SJSA1 (cell line): ENCODE results near the gene MUC2. TPM values are rescaled to one million over a fixed set of nuclear protein-coding genes. Genes with fewer than 3 reads are reported as not detected.
A peak's percentile ranks its signal among the peaks of the same experiment; 100 is the strongest.
"Not testable (repeated sequence)": the region's sequence is repeated elsewhere in the genome, so short reads cannot be mapped to it uniquely, and the experiment has no call there.

Experiments used
- DNase-seq, 2 experiments: peaks; one replicate each; pipeline ENCODE4 v3.0.0-alpha.2; 2015 to 2020; ENCODE audit warnings: low spot score in 2 of 2, low read depth in 1 of 2
- H3K27ac ChIP-seq: fragments of 250-450 bp; sonication (Bioruptor Pico); 2 replicates; pipeline ENCODE4 v1.5.1; 2020; ENCODE audit warnings: mild to moderate bottlenecking, moderate library complexity
- H3K27me3 ChIP-seq: fragments of 250-450 bp; sonication (Bioruptor Pico); replicated peaks from 2 replicates; pipeline ENCODE4 v1.5.1; 2020; ENCODE audit warnings: mild to moderate bottlenecking, moderate library complexity
- H3K36me3 ChIP-seq: fragments of 250-450 bp; sonication (Bioruptor Pico); 2 replicates; pipeline ENCODE4 v1.5.1; 2020; ENCODE audit warnings: mild to moderate bottlenecking
- H3K4me1 ChIP-seq: fragments of 250-450 bp; sonication (Bioruptor Pico); replicated peaks from 2 replicates; pipeline ENCODE4 v1.6.1; 2021; ENCODE audit warnings: mild to moderate bottlenecking
- H3K4me3 ChIP-seq: fragments of 250-450 bp; sonication (Bioruptor Pico); 2 replicates; pipeline ENCODE4 v1.5.1; 2020; ENCODE audit warnings: mild to moderate bottlenecking
- H3K9me3 ChIP-seq: fragments of 250-450 bp; sonication (Bioruptor Pico); replicated peaks from 2 replicates; pipeline ENCODE4 v1.5.1; 2020; ENCODE audit warnings: mild to moderate bottlenecking
- total RNA-seq: library from RNA; depleted of rRNA; stranded (reverse); fragments of >200 nt; shearing (Covaris generic); gene quantifications from 2 replicates; pipeline ENCODE4 v1.2.3, GENCODE V29; 2014

Gene MUC2
- total RNA-seq, 1 experiment from 2014 or later, result not detected

- DNase-seq, result no peak
- Histone ChIP-seq H3K9me3 (no peaks in the 10 kb centered on the region), H3K27me3 (no peaks in the 10 kb centered on the region), H3K36me3 (no peaks in the 10 kb centered on the region), H3K27ac (no peak overlapping the region), H3K4me3 (no peak overlapping the region), H3K4me1 (no peaks in the 10 kb centered on the region)
These were observed 37.9 kb downstream of the MUC2 start for GRCh38 chr11:1112351-1113191.

GRCh38 chr11:1113405-1114201 lies 38.9 kb downstream of the MUC2 start:
- no peaks in the 10 kb centered on the region for H3K9me3 ChIP-seq

GRCh38 chr11:1115292-1115691 lies 40.6 kb downstream of the MUC2 start:
- not testable (repeated sequence) for H3K36me3 ChIP-seq, H3K4me3 ChIP-seq, H3K27me3 ChIP-seq, H3K4me1 ChIP-seq, H3K9me3 ChIP-seq, DNase-seq, H3K27ac ChIP-seq

More at GRCh38 chr11:1113405-1114201, 38.9 kb downstream of the MUC2 start:
- Histone ChIP-seq H3K4me3 (no peak overlapping the region), H3K4me1 (no peaks in the 10 kb centered on the region), H3K36me3 (no peaks in the 10 kb centered on the region), H3K27ac (no peak overlapping the region), H3K27me3 (no peaks in the 10 kb centered on the region)
- no peak for DNase-seq

GRCh38 chr11:1116104-1116503 lies 41.4 kb downstream of the MUC2 start:
- no peaks in the 10 kb centered on the region for H3K27me3 ChIP-seq
- H3K4me1 ChIP-seq, result no peaks in the 10 kb centered on the region
- no peaks in the 10 kb centered on the region for H3K36me3 ChIP-seq
- no peaks in the 10 kb centered on the region for H3K9me3 ChIP-seq
- H3K4me3 ChIP-seq, result no peak overlapping the region
- H3K27ac ChIP-seq, result no peak overlapping the region
- DNase-seq, result no peak

DNA sequence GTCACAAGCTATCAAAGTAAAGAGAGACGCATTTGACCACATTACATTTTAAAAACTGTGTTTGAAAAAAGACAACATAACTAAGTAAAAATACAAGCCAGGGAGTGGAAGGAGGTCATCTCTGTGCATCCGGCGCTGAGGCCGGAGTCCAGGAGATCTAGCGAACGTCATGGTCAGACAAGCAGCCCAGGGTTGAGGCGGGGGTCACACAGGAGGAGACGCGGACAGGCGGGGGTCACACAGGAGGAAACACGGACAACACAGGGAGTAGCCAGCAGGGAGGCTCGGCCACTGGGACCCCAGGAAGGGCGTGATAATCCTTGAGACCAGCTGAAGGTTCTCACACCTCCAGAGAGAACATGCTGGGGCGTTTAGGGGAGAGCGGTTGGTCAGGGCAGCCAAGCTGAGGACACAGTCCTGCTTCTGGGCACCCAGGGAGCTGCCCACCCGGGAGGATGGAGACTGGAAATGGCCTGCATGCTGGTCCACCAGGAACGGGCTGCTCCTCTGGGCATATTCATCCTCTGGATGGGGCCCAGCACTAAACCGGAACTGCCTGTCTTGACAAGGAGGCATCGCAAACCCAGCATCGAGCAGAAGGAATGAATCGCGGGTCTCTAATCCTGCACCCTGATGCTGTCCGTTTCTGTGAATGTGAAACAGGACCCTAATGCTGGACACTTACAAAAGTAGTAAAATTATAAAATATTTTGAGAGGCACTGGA lies 42.2 kb downstream of the MUC2 start:
- H3K27me3 ChIP-seq, result no peaks in the 10 kb centered on the region
- H3K36me3 ChIP-seq, result no peaks in the 10 kb centered on the region
- no peaks in the 10 kb centered on the region for H3K4me1 ChIP-seq
- no peaks in the 10 kb centered on the region for H3K9me3 ChIP-seq
- H3K27ac ChIP-seq, result no peak overlapping the region
- no peak overlapping the region for H3K4me3 ChIP-seq
- no peak for DNase-seq

DNA sequence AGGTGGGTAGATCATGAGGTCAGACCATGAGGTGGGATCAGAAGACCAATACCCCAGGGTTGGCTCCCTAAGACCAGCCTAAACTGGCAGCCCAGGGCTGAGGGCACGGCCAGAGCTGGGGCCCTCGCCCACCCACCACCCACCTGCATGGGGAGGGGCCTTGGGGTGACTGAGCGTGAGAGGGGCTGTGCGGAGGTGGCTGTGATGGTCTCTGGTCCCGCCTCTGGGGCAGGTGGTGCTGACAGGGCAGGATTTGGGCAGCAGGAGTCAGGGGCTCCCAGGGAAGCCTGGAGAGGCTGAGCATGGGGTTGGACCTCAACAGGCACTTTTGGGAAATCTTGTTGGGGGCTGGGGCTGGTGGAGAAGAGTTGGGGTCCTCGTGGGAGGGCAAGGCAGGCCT lies 43.3 kb downstream of the MUC2 start:
- no peaks in the 10 kb centered on the region for H3K36me3 ChIP-seq
- DNase-seq, result no peak
- no peak overlapping the region for H3K4me3 ChIP-seq
- no peak overlapping the region for H3K27ac ChIP-seq
- H3K4me1 ChIP-seq, result no peaks in the 10 kb centered on the region
- no peaks in the 10 kb centered on the region for H3K9me3 ChIP-seq
- H3K27me3 ChIP-seq, result no peaks in the 10 kb centered on the region

DNA sequence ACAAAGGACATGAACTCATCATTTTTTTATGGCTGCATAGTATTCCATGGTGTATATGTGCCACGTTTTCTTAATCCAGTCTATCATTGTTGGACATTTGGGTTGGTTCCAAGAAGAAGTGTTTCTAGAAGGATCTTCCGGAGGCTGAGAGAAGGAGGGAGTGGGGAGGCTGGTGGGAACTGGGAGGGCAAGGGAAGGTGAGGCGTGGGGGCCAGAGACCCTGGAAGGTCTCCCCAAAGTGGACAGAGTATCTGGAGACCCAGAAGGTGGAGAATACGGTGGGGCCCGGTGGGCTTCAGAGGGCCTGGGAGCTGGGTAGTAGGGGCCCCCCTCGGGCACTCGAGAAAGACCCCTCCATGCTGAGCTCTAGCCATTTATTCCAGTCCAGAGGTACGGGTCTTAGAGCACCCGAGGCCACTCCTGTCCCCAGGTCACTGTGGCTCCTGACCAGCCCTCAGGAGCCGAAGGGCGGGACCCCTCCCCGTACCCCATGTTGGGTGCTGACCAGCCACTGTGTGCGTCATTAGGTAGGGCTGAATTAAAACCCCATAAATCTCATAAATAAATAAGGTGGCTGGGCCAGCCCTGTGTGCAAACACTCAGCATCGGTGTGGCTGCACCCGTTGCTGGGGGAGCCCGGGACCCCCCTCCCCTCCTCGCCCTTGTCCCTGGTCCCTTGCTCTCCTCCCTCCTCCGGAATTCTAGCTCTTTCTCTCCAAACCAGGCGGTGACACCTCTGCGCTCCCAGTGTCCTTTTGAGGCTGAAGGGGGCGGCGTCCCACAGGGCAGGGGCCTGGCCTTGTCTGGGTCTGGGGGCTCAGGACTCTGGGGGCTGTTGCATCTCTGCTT lies 44.3 kb downstream of the MUC2 start:
- no peak overlapping the region for H3K27ac ChIP-seq
- no peak overlapping the region for H3K4me3 ChIP-seq
- no peaks in the 10 kb centered on the region for H3K4me1 ChIP-seq
- H3K9me3 ChIP-seq, result no peaks in the 10 kb centered on the region
- H3K36me3 ChIP-seq, result no peaks in the 10 kb centered on the region
- no peaks in the 10 kb centered on the region for H3K27me3 ChIP-seq
- DNase-seq, result no peak

- H3K4me1 ChIP-seq, result no peaks in the 10 kb centered on the region
- no peaks in the 10 kb centered on the region for H3K27me3 ChIP-seq
- no peak overlapping the region for H3K4me3 ChIP-seq
- no peaks in the 10 kb centered on the region for H3K36me3 ChIP-seq
- DNase-seq, result peak in 1 of 2 experiments; percentile 19
- H3K9me3 ChIP-seq, result no peaks in the 10 kb centered on the region
- H3K27ac ChIP-seq, result no peak overlapping the region
These were observed 45.0 kb downstream of the MUC2 start for GRCh38 chr11:1119604-1120146.

DNA sequence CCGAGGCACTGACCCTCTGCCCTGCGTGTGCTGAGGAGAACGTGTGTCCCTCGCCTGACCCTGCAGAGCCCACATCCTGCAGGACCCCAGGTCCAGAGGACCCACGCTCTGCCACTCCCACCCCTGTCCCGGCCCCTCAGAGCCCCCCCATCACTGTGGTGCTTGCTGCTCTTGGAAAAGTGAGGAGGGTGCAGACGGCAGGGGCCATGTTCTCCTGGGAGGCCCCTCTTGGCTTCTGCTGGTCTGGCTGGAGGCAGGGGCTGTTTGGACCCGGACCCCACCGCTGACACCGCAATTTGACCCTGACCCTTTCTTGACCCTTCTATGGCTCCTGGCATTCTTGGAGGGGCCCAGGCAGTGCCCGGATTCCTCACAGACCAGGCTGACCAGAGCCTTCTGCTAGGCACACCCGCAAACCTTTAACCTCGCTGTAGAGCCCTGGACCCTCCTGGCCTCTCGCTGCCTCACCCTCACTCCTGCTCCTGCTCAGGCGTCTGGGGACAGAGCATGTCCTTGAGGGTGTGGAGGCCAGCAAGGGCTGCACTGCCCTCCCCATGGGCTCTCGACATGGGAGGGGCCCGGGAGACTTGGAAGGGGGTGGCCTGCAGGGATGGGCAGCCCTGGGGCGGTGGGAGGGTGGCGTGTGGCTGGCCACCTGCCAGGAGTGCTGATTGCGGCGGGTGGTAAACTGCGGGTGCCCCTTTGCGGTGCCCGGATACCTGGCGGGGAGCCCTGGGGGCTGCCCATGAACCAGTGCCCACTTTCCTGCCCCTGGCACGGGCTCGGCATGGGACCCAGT lies 46.1 kb downstream of the MUC2 start:
- Histone ChIP-seq H3K27ac (no peak overlapping the region), H3K27me3 (no peaks in the 10 kb centered on the region), H3K4me1 (no peaks in the 10 kb centered on the region), H3K4me3 (no peak overlapping the region), H3K9me3 (no peaks in the 10 kb centered on the region), H3K36me3 (no peaks in the 10 kb centered on the region)
- peak in 1 of 2 experiments; percentile 8 for DNase-seq

DNA sequence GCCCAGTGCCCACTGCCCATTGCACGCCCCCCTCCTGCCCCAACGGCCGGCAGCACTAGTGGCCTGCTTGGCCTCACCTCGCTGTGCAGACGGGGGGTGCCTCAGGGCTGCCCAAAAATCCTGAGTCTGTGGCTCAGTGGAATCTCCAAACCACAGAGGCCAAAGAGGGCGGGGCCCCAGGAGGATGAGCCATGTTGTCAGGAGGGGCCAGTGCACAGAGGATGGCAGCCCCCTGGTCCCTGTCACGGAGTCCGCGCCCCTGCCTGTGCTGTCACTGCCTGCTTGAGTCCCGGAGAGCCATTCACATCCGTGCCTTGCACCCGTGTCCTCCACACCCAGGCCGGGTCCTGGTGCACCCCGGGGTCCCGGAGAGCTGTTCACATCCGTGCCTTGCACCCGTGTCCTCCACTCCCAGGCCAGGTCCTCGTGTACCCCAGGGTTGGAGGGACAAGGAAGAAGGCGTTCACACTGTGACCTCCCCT lies 46.7 kb downstream of the MUC2 start:
- Histone ChIP-seq H3K27me3 (no peaks in the 10 kb centered on the region), H3K27ac (no peak overlapping the region), H3K9me3 (no peaks in the 10 kb centered on the region), H3K36me3 (no peaks in the 10 kb centered on the region), H3K4me3 (no peak overlapping the region), H3K4me1 (no peaks in the 10 kb centered on the region)
- no peak for DNase-seq

DNA sequence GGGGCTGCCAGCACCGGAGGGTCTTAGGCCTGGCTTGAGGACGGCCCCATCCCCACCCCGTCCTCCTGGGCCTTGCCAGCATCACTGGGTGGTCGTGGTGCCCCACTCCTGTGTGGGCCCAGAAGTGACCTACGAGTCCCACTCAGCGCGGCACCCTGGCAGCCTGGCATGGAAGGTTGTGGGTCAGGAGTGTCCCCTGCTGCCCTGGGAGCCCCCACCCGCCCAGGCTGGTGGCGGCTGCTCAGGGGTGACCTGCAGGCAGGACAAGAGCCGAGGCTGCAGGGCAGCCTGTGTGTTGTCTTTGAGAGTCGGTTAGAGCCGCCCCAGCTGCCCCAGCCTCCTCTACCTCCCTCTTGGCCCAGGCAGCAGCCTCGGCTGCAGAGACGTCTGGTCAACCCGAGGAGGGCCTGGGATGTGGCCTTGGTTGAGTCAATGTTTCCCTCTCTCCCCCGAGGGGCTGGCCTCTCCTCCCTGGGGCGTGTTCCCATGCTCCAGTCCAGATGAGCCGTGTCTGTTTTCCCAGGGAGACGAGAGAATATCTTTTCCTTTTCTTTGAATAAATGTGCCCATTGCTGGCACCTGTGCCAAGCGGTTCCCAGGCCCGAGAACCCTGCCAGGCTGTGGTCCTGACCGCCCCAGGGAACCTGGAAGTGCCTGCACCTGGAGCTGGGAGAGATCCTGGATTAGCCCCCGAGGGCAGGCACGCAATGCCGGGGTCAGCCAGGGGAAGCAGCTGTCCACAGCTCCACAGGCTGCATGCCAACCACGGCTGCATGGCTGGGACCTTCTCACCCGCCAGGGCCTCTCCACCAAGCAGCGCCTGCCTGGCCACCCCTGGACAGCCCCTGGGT lies 47.4 kb downstream of the MUC2 start:
- Histone ChIP-seq H3K4me1 (no peaks in the 10 kb centered on the region), H3K27me3 (no peaks in the 10 kb centered on the region), H3K4me3 (no peak overlapping the region), H3K27ac (no peak overlapping the region), H3K9me3 (no peaks in the 10 kb centered on the region), H3K36me3 (no peaks in the 10 kb centered on the region)
- DNase-seq, result peak in 1 of 2 experiments; percentile 30

DNA sequence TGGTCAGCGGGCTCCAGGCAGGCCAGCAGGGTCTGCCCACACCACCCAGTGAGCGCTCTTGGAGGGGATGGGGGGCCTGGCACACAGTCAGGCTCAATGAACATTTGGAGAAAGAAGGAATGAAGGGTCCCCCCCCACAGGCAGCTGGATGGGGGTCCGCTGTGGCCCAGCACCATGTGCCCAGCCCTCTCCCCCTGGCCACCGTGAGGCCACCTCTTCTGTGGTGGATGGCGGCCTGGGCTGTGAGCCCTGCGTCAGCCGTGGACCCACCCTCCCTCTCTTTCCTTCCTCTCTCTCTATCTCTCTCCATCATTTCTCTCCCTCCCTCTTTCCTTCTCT lies 48.0 kb downstream of the MUC2 start:
- no peak overlapping the region for H3K4me3 ChIP-seq
- H3K4me1 ChIP-seq, result no peaks in the 10 kb centered on the region
- H3K9me3 ChIP-seq, result no peaks in the 10 kb centered on the region
- peak in 1 of 2 experiments; percentile 16 for DNase-seq
- no peak overlapping the region for H3K27ac ChIP-seq
- no peaks in the 10 kb centered on the region for H3K36me3 ChIP-seq
- H3K27me3 ChIP-seq, result no peaks in the 10 kb centered on the region
